HEK293 (cell line): ENCODE results near the gene HS3ST3A1.
A peak's percentile ranks its signal among the peaks of the same experiment; 100 is the strongest.

Experiments used
- CTCF ChIA-PET: fragments of 350-600 bp; formaldehyde crosslinking; extraction: SDS; loops from one replicate; lab custom pipeline; 2021; ENCODE audit warnings: antibody characterized with exemption; lab: Yijun Ruan, JAX
- POLR2A ChIA-PET: fragments of 300-600 bp; formaldehyde crosslinking; extraction: SDS; loops from one replicate; lab custom pipeline; 2020; ENCODE audit warnings: antibody characterized with exemption, inconsistent platforms; lab: Yijun Ruan, JAX
- H3K27ac ChIP-seq: fragments of 200-500 bp; sonication (Bioruptor generic); 2 replicates; pipeline ENCODE4 v1.5.1; 2014; ENCODE audit warnings: low read depth, low read length, control low read depth, inconsistent platforms; ENCODE audit errors: extremely low read depth
- H3K36me3 ChIP-seq, 2 experiments: fragments of 200-500 bp in 1 of 2; sonication (Bioruptor generic) in 1 of 2; 1 replicate in 1 of 2; 2 replicates in 1 of 2; pipeline ENCODE4 v1.5.1; 2014 to 2017; ENCODE audit warnings: inconsistent platforms in 2 of 2, low read length in 2 of 2; ENCODE audit not compliant: control insufficient read depth in 2 of 2, insufficient read depth in 1 of 2
- H3K4me1 ChIP-seq: fragments of 200-500 bp; sonication (Bioruptor generic); 2 replicates; pipeline ENCODE4 v1.5.1; 2014; ENCODE audit warnings: mild to moderate bottlenecking, low read length, inconsistent platforms; ENCODE audit not compliant: control insufficient read depth, insufficient read depth
- H3K4me3 ChIP-seq: 2 replicates; pipeline ENCODE4 v1.5.1; 2011; ENCODE audit warnings: low read depth, mild to moderate bottlenecking, control low read depth, low read length, moderate library complexity
- H3K9me3 ChIP-seq: fragments of 200-500 bp; sonication (Bioruptor generic); 2 replicates; pipeline ENCODE4 v1.5.1; 2014; ENCODE audit warnings: low read depth, low read length, inconsistent platforms; ENCODE audit not compliant: control insufficient read depth, insufficient read depth
- FEZF1 ChIP-seq: fragments of 450-650 bp; formaldehyde crosslinking; IDR thresholded peaks from 2 replicates; pipeline ENCODE4 v1.5.1; 2016; ENCODE audit warnings: missing biosample characterization, missing genetic modification characterization
- KLF7 ChIP-seq: fragments of 450-650 bp; formaldehyde crosslinking; IDR thresholded peaks from 2 replicates; pipeline ENCODE4 v1.5.1; 2016; ENCODE audit warnings: missing biosample characterization, missing genetic modification characterization, borderline replicate concordance
- MZF1 ChIP-seq: fragments of 450-650 bp; formaldehyde crosslinking; IDR thresholded peaks from 2 replicates; pipeline ENCODE4 v1.5.1; 2017; ENCODE audit warnings: missing biosample characterization, missing genetic modification characterization, borderline replicate concordance
- SALL2 ChIP-seq: fragments of 450-650 bp; formaldehyde crosslinking; IDR thresholded peaks from 2 replicates; pipeline ENCODE4 v1.5.0; 2017; ENCODE audit warnings: missing biosample characterization, mild to moderate bottlenecking, missing genetic modification characterization, borderline replicate concordance
- SETDB1 ChIP-seq: IDR thresholded peaks from one replicate; pipeline ENCODE4 v1.6.1; 2017; ENCODE audit warnings: mild to moderate bottlenecking, low read length, moderate library complexity, mixed read lengths; ENCODE audit not compliant: insufficient read length
- ZEB2 ChIP-seq: fragments of 450-650 bp; formaldehyde crosslinking; IDR thresholded peaks from 2 replicates; pipeline ENCODE4 v1.5.1; 2016; ENCODE audit warnings: missing biosample characterization, missing genetic modification characterization
- ZFHX2 ChIP-seq: fragments of 450-650 bp; formaldehyde crosslinking; conservative IDR thresholded peaks from 2 replicates; pipeline ENCODE4 v1.5.1; 2016; ENCODE audit warnings: missing biosample characterization, missing genetic modification characterization
- ZNF2 ChIP-seq: fragments of 450-650 bp; formaldehyde crosslinking; IDR thresholded peaks from 2 replicates; pipeline ENCODE4 v1.5.1; 2016; ENCODE audit warnings: missing biosample characterization, missing genetic modification characterization
- ZNF24 ChIP-seq: fragments of 450-650 bp; formaldehyde crosslinking; IDR thresholded peaks from 2 replicates; pipeline ENCODE4 v1.5.1; 2016; ENCODE audit warnings: missing biosample characterization, missing genetic modification characterization
- ZNF555 ChIP-seq: fragments of 450-650 bp; formaldehyde crosslinking; conservative IDR thresholded peaks from 2 replicates; pipeline ENCODE4 v1.5.1; 2017; ENCODE audit warnings: missing biosample characterization, mild to moderate bottlenecking, missing genetic modification characterization, inconsistent platforms
- ZNF600 ChIP-seq: fragments of 450-650 bp; formaldehyde crosslinking; IDR thresholded peaks from 2 replicates; pipeline ENCODE4 v1.5.1; 2016; ENCODE audit warnings: missing biosample characterization, missing genetic modification characterization
- ZNF777 ChIP-seq: fragments of 450-650 bp; formaldehyde crosslinking; IDR thresholded peaks from 2 replicates; pipeline ENCODE4 v1.5.1; 2017; ENCODE audit warnings: missing biosample characterization, missing genetic modification characterization, borderline replicate concordance
- ZSCAN30 ChIP-seq: fragments of 450-650 bp; IDR thresholded peaks from 2 replicates; pipeline ENCODE4 v1.5.1; 2018; ENCODE audit warnings: missing biosample characterization, mild to moderate bottlenecking, missing genetic modification characterization, moderate library complexity
- TF ChIP-seq, protein P1 (sequence below): fragments of 450-650 bp; IDR thresholded peaks from 2 replicates; pipeline ENCODE4 v1.5.1; 2018; ENCODE audit warnings: missing biosample characterization, mild to moderate bottlenecking, missing genetic modification characterization
- TF ChIP-seq, protein P2 (sequence below): fragments of 450-650 bp; formaldehyde crosslinking; IDR thresholded peaks from 2 replicates; pipeline ENCODE4 v1.5.1; 2016; ENCODE audit warnings: missing biosample characterization, missing genetic modification characterization
- TF ChIP-seq, protein P3 (sequence below): fragments of 450-650 bp; formaldehyde crosslinking; IDR thresholded peaks from 2 replicates; pipeline ENCODE4 v1.5.1; 2017; ENCODE audit warnings: missing biosample characterization, missing genetic modification characterization

HS3ST3A1 gene

GRCh38 chr17:13520899-13521572, 80.7 kb downstream of the HS3ST3A1 start (continued):
- TF ChIP-seq, protein P1, sequence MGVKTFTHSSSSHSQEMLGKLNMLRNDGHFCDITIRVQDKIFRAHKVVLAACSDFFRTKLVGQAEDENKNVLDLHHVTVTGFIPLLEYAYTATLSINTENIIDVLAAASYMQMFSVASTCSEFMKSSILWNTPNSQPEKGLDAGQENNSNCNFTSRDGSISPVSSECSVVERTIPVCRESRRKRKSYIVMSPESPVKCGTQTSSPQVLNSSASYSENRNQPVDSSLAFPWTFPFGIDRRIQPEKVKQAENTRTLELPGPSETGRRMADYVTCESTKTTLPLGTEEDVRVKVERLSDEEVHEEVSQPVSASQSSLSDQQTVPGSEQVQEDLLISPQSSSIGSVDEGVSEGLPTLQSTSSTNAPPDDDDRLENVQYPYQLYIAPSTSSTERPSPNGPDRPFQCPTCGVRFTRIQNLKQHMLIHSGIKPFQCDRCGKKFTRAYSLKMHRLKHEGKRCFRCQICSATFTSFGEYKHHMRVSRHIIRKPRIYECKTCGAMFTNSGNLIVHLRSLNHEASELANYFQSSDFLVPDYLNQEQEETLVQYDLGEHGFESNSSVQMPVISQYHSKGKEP (tag by site-specific recombination): no peak

- TF ChIP-seq, protein P2, sequence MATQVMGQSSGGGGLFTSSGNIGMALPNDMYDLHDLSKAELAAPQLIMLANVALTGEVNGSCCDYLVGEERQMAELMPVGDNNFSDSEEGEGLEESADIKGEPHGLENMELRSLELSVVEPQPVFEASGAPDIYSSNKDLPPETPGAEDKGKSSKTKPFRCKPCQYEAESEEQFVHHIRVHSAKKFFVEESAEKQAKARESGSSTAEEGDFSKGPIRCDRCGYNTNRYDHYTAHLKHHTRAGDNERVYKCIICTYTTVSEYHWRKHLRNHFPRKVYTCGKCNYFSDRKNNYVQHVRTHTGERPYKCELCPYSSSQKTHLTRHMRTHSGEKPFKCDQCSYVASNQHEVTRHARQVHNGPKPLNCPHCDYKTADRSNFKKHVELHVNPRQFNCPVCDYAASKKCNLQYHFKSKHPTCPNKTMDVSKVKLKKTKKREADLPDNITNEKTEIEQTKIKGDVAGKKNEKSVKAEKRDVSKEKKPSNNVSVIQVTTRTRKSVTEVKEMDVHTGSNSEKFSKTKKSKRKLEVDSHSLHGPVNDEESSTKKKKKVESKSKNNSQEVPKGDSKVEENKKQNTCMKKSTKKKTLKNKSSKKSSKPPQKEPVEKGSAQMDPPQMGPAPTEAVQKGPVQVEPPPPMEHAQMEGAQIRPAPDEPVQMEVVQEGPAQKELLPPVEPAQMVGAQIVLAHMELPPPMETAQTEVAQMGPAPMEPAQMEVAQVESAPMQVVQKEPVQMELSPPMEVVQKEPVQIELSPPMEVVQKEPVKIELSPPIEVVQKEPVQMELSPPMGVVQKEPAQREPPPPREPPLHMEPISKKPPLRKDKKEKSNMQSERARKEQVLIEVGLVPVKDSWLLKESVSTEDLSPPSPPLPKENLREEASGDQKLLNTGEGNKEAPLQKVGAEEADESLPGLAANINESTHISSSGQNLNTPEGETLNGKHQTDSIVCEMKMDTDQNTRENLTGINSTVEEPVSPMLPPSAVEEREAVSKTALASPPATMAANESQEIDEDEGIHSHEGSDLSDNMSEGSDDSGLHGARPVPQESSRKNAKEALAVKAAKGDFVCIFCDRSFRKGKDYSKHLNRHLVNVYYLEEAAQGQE: no peak
- TF ChIP-seq, protein P3, sequence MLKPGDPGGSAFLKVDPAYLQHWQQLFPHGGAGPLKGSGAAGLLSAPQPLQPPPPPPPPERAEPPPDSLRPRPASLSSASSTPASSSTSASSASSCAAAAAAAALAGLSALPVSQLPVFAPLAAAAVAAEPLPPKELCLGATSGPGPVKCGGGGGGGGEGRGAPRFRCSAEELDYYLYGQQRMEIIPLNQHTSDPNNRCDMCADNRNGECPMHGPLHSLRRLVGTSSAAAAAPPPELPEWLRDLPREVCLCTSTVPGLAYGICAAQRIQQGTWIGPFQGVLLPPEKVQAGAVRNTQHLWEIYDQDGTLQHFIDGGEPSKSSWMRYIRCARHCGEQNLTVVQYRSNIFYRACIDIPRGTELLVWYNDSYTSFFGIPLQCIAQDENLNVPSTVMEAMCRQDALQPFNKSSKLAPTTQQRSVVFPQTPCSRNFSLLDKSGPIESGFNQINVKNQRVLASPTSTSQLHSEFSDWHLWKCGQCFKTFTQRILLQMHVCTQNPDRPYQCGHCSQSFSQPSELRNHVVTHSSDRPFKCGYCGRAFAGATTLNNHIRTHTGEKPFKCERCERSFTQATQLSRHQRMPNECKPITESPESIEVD (tag by site-specific recombination): no peak
- TF ChIP-seq ZNF777 (tag by site-specific recombination) (no peak), ZEB2 (tag by site-specific recombination) (no peak), MZF1 (tag by site-specific recombination) (no peak), KLF7 (no peak), ZNF2 (tag by site-specific recombination) (no peak), SETDB1 (peak; percentile 63), ZSCAN30 (no peak), ZNF24 (tag by site-specific recombination) (no peak), ZFHX2 (tag by site-specific recombination) (no peak), FEZF1 (tag by site-specific recombination) (peak; percentile 47; the same call in 1 of the 2 replicates), SALL2 (tag by site-specific recombination) (no peak)
- POLR2A ChIA-PET: no interaction called here
- Histone ChIP-seq H3K9me3 (no peaks in the 10 kb centered on the region), H3K36me3 (no peaks in the 10 kb centered on the region; a peak in 1 of 3 replicates), H3K27ac (no peak overlapping the region), H3K4me3 (no peak overlapping the region), H3K4me1 (no peaks in the 10 kb centered on the region)
- CTCF ChIA-PET: no interaction called here
These were observed 83.3 kb downstream of the HS3ST3A1 start for GRCh38 chr17:13518261-13519000.

DNA sequence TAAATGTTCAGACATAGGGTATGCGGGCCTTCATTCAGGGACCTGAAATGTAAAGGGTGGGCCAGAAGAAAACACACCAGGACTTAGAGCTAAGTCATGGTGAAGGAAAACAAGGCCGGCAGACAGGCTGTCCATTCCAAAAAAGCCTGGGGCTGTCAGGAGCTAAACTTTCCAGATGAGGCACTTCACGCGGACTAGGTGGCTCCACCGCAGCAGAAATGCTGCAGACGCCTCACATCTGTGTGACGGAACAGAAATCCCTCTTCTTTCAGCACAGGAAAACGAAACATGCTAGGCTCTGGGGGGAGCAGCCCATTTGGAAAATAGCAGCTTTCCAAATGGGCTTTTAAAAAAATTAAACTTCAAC, 88.7 kb downstream of the HS3ST3A1 start:
- Histone ChIP-seq H3K9me3 (no peaks in the 10 kb centered on the region), H3K4me1 (no peaks in the 10 kb centered on the region), H3K27ac (no peak overlapping the region)
- peak; percentile 41 for TF ChIP-seq ZNF600 (tag by site-specific recombination)
- no peak for TF ChIP-seq ZNF555
- TF ChIP-seq, all 188 proteins: peak for 1
- CTCF ChIA-PET: interaction anchor here (0.7 to 1.2 kb wide), 2 partner anchors 10 to 268 kb away, joined by 3 to 9 read pairs; no protein-coding TSS in a partner anchor
- Histone ChIP-seq H3K36me3 (no peaks in the 10 kb centered on the region; a peak in 1 of 3 replicates), H3K4me3 (no peak overlapping the region)
- POLR2A ChIA-PET: no interaction called here
